Colonic mucosa (tissue), 4 donors: ENCODE measurements around the gene OSBPL2. TPM values are rescaled to one million over a fixed set of nuclear protein-coding genes. Genes with fewer than 3 reads are reported as not detected.

Source experiments
- DNase-seq: peaks from one replicate; pipeline ENCODE4 v3.0.0-alpha.2; 2020
- H3K27ac ChIP-seq: fragments of 200-600 bp; one replicate; pipeline ENCODE4 v1.8.0; 2021
- H3K27me3 ChIP-seq: fragments of 200-600 bp; one replicate; pipeline ENCODE4 v1.8.0; 2021
- H3K36me3 ChIP-seq: fragments of 200-600 bp; one replicate; pipeline ENCODE4 v1.8.0; 2021
- H3K4me1 ChIP-seq: fragments of 200-600 bp; one replicate; pipeline ENCODE4 v1.8.0; 2021; ENCODE audit warnings: mild to moderate bottlenecking
- H3K4me3 ChIP-seq: fragments of 200-600 bp; one replicate; pipeline ENCODE4 v1.8.0; 2021
- H3K9ac ChIP-seq, 2 donors: one replicate each; pipeline ENCODE4 v1.7.0; 2013; ENCODE audit warnings: control low read depth in 2 of 2, low read depth in 2 of 2, low read length in 2 of 2
- H3K9me3 ChIP-seq: fragments of 200-600 bp; one replicate; pipeline ENCODE4 v1.8.0; 2021
- intact Hi-C: fragments of 100-400 bp; cut with DNase I; formaldehyde crosslinking; loops from one replicate; pipeline ENCODE4 v1.14.1; 2022
- total RNA-seq, 2 donors: library from RNA; stranded (reverse); fragmentation: NEBNext Ultra II Directional in 1 of 2; extraction: Animal tissue kit (Norgen Biotek cat#: 25700) in 1 of 2; gene quantifications; one replicate each; pipeline ENCODE4 v1.2.1, GENCODE V29; 2021
- TF ChIP-seq, protein P1 (sequence below): fragments of 200-600 bp; IDR thresholded peaks from one replicate; pipeline ENCODE4 v1.8.0; 2022; ENCODE audit warnings: antibody characterized with exemption, mild to moderate bottlenecking
- donor health status: healthy.
- donor health status: DM: no; HTN: no; CAD: no.
- donor health status: DM: no; HTN: no; CAD: no.

The OSBPL2 gene
- total RNA-seq, 2 donors from 2014 or later: 77.3 to 102 TPM

GRCh38 chr20:62310757-62311121, 72.4 kb downstream of the OSBPL2 start:
- no peaks in the 10 kb centered on the region for H3K4me1 ChIP-seq
- intact Hi-C loops: no loop called here
- no peak overlapping the region for H3K9ac ChIP-seq

DNA sequence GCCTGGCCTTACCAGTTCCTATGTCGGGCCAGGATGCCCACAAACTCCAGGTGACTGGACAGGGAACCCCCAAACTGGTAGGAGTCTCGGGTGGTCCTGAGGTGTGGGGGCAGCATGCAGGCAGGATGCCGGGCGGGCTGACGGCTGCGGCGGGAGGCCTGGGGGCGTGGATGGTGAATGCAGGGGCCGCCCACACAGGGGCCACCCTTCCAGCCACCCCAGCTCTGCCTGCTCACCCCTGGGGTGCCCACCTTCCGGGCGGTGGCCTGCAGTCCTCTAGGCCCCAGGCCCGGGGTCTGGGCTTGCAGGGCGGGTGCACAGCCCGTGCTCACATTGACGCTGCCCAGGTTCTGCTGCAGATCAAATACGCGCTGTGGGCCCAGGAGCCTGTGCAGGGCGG, 72.8 kb downstream of the OSBPL2 start:
- Histone ChIP-seq H3K4me1 (no peaks in the 10 kb centered on the region), H3K27ac (no peak overlapping the region), H3K9ac (no peak overlapping the region), H3K36me3 (peaks cover 25% of the 10 kb centered on the region), H3K27me3 (no peaks in the 10 kb centered on the region), H3K9me3 (no peaks in the 10 kb centered on the region), H3K4me3 (no peak overlapping the region)
- TF ChIP-seq, protein P1, sequence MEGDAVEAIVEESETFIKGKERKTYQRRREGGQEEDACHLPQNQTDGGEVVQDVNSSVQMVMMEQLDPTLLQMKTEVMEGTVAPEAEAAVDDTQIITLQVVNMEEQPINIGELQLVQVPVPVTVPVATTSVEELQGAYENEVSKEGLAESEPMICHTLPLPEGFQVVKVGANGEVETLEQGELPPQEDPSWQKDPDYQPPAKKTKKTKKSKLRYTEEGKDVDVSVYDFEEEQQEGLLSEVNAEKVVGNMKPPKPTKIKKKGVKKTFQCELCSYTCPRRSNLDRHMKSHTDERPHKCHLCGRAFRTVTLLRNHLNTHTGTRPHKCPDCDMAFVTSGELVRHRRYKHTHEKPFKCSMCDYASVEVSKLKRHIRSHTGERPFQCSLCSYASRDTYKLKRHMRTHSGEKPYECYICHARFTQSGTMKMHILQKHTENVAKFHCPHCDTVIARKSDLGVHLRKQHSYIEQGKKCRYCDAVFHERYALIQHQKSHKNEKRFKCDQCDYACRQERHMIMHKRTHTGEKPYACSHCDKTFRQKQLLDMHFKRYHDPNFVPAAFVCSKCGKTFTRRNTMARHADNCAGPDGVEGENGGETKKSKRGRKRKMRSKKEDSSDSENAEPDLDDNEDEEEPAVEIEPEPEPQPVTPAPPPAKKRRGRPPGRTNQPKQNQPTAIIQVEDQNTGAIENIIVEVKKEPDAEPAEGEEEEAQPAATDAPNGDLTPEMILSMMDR: no peak
- no peak for DNase-seq
- intact Hi-C loops: no loop called here

More at GRCh38 chr20:62310757-62311121, 72.4 kb downstream of the OSBPL2 start:
- Histone ChIP-seq H3K4me3 (no peak overlapping the region), H3K36me3 (peaks cover 26% of the 10 kb centered on the region), H3K9me3 (no peaks in the 10 kb centered on the region), H3K27ac (no peak overlapping the region), H3K27me3 (no peaks in the 10 kb centered on the region)
- TF ChIP-seq, protein P1: no peak
- no peak for DNase-seq

DNA sequence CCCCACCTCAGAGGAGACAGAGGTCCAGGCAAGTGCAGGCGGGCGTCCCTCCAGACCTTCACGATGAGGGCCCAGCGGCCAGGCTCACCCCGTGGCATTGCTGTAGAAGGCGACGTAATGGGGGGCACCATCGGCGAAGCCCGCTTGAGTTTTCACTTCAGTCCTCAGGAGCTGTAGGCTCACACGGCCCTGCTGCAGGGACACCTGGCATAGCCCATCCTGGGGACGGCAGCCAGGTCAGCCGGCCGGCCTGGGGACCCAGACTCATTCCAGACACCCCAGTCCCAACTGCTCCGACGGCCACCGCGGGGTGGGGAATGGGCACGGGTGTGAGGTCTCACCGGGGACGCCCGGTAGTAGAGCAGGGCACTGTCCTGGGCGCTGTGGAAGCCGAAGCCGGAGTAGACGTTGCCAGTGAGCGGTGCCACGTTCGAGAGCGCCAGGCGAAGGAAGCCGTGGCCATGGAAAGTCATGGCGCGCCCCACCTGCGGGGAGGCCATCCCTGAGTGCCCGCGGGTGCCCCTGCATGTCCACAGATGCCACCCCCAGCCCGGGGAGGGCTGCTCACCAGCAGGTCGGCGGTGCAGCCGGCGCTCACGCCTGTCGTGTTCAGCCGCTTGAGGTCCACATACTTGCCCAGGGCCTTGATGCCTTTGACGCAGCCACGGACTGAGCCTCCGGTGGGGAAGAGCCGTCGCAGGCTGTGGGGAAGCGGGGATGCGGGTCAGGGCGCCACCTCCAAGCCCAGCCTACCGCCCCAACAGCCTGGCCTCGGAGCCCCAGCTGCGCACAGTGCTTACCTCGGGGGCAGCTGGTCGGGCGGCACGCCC, 73.7 kb downstream of the OSBPL2 start:
- Histone ChIP-seq H3K4me1 (no peaks in the 10 kb centered on the region), H3K36me3 (peaks cover 16% of the 10 kb centered on the region)
- TF ChIP-seq, protein P1: no peak

DNA sequence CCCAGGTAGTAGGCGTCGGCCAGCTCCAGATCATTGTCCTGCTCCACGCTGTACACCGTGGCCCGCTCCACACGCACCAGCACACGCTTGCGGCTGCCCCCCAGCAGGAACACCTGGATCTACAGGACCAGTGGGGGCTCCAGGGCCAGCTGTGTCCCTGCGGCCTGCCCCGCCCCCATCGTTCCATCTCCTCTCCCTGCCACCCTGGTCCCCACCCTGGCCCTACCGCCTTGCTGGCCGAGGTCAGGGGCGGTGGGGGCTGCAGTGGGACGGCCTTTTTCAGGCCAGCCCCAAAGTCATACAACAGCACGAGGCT, 74.3 kb downstream of the OSBPL2 start:
- DNase-seq: no peak
- Histone ChIP-seq H3K9ac (no peak overlapping the region), H3K4me3 (no peak overlapping the region), H3K27me3 (no peaks in the 10 kb centered on the region), H3K36me3 (peaks cover 10% of the 10 kb centered on the region), H3K4me1 (no peaks in the 10 kb centered on the region), H3K27ac (no peak overlapping the region), H3K9me3 (no peaks in the 10 kb centered on the region)
- TF ChIP-seq, protein P1: no peak
- intact Hi-C loops: no loop called here

More for the DNA sequence above, 73.7 kb downstream of the OSBPL2 start:
- Histone ChIP-seq H3K27ac (no peak overlapping the region), H3K4me3 (no peak overlapping the region), H3K9ac (no peak overlapping the region), H3K27me3 (no peaks in the 10 kb centered on the region), H3K9me3 (no peaks in the 10 kb centered on the region)
- intact Hi-C loops: no loop called here
- no peak for DNase-seq

GRCh38 chr20:62313021-62313420, 74.7 kb downstream of the OSBPL2 start:
- H3K9ac ChIP-seq: no peak overlapping the region
- H3K36me3 ChIP-seq: peaks cover 6% of the 10 kb centered on the region

More at GRCh38 chr20:62313021-62313420, 74.7 kb downstream of the OSBPL2 start:
- Histone ChIP-seq H3K9me3 (no peaks in the 10 kb centered on the region), H3K27me3 (no peaks in the 10 kb centered on the region), H3K27ac (no peak overlapping the region), H3K4me1 (no peaks in the 10 kb centered on the region), H3K4me3 (no peak overlapping the region)
- no peak for DNase-seq
- intact Hi-C loops: no loop called here
- TF ChIP-seq, protein P1: no peak
